C4-2B (cell line): ENCODE data around the gene KLRG1.

Experiments used
- CTCF ChIP-seq: fragments of 450-650 bp; conservative IDR thresholded peaks from 2 replicates; pipeline ENCODE4 v1.5.1; 2017; ENCODE audit warnings: mild to moderate bottlenecking
- ZFX ChIP-seq: fragments of 450-650 bp; IDR thresholded peaks from 2 replicates; pipeline ENCODE4 v1.6.1; 2017

GRCh38 chr12:8980137-8980536, 9.2 kb upstream of the KLRG1 start:
- no peak for TF ChIP-seq CTCF
- no peak for TF ChIP-seq ZFX
